ENCODE data around the gene COX17.

COX17 gene

DNA sequence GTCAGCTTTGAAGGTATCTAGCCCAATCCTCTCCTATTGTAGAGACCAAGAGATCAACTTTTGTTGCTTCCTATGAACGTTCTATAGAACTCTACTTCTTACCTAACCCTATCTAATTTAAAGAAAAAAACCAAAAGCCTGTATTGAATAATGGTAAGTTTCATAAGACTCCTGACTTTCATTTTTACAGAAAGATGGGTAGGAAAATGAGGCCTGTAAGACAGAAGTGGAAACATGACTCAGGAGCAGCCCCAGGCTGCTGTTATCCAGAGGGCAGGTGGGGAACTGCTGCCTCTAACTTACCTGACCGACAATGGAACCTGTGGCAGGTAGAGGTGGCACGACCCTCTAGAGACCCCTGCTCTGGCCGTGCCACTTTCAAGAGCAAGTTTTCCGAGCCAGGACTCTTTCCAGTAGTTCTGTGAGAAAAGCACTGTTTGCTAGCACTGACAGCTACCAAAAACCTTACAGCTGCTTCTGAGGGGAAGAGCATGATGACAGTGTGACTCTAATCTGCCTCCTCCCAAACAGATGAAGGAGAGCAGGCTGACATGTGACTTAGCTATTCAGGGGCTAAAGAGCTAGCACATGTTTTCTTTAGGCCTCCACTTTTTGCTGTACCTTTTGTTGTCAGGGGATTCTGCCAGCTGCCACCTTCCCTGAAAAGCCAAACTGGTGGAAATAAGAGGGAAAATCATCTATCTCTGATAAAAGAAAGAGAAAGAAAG lies 34.3 kb downstream of the COX17 start:
- DNase-seq = no peak

GRCh38 chr3:119641416-119641815 lies 35.8 kb downstream of the COX17 start:
- DNase-seq = no peak

- no peak for DNase-seq
Observed at GRCh38 chr3:119639494-119640350, 37.5 kb downstream of the COX17 start.

DNA sequence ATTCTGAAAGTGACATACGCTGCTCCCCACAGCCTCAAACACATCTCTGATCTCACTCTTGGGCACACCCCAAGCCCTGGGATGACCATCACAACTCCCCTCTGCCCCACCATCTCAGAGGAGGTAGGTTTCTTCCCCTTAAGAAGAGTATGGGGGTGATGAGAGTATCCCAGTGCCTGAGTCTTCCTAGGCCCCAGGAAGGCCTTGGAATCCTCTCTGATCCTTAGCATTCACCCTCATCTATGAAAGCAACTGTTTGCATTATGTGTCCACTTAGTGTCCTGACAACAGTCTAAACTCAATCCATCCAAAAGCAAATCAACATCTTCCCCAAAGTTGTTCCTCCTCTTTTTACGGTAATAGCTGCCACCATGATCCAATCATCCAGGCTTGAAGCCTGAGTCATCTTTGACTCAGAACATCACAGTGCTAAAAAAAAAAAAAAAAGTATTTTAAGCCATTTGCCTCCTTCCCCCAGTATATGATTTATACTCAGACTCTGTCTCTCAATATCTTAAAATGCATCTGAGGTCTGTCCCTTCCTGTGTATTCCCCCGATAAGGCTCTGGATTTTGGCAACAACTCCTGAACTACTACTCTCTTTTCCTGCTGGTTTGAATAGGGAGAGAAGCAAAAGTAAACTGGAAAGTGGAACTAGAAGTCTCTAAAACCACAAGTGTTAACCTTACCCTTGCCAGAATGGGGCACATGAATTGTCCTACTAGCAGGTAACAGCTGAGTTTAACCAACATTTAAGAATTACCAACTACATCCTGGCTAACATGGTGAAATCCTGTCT lies 39.3 kb downstream of the COX17 start:
- no peak for DNase-seq

GRCh38 chr3:119636891-119637611 lies 40.2 kb downstream of the COX17 start:
- DNase-seq = no peak

DNA sequence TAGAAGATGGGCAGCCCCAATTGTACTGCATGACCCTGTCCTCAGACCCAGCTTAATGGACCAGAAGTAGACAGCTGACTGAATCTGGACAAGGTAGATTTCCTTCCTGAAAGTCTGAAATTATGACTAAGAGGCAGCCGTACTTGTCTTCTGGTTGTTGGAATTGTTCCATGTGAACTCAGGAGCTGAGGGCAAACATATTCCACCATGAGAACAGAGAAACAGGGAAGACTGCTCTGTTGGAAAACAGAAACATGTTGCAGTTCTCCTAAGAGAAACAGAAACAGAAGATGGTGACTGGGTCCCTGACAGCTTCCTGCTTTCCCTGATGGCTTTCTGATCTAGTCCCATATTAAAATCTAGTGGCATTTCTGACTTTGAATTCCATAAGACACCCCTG lies 41.0 kb downstream of the COX17 start:
- no peak for DNase-seq

- no peak for DNase-seq
Observed at GRCh38 chr3:119635719-119636118, 41.5 kb downstream of the COX17 start.

DNA sequence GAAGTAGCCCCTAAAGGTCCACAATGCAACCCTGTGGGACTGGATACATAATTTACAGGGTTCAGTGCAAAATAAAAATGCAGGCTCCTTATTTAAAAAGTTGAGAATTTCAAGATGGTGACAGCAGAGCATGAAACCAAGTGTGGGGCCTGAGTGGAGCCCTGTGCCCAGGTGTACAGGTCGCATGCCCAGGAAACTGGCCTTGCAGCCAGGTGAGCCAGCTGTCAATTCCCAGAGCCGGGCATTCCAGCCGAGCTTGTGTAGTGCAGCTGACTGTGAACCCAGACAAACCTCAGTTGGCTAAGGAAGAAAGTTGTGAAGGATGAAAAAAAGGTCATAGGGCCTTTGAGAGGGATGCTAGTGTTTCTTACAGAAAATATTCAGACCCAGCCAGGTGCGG lies 44.4 kb downstream of the COX17 start:
- no peak for DNase-seq

DNA sequence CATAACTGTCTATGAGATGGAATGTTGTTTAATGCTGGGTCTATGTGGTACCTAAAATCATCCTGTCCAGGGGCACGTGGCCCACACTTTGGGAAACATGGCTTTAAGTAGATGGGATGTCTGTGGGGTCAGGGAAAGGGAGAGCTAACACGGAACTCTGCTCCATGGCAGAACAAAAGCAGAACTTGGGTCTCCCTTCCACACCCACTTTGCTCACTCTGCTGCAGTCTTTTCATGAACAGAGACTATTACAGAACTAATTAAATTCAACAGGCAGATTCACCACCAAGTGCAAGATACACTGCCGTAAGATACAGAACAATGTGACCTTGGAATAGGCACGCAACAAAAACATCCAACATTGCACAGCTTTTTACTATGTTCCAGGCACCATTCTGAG lies 45.0 kb downstream of the COX17 start:
- no peak for DNase-seq

DNA sequence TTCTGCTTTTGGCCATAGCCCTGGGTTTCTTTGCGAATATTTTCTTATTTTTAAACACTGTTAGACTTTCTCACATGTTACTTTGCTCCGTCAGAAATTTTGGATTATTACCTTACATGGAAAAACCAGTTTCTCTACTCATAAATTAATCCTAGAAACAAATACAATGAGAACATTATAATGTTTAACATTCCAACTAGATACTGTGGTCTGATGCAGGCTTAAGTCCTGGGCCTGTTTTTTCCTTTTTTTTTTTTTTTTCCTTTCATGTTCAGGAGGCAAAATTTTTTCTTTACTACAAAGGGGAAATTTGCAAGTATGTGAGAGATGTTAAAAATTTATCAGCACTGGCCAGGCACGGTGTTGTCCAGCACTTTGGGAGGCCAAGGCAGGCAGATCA lies 45.7 kb downstream of the COX17 start:
- DNase-seq = no peak

GRCh38 chr3:119630880-119631329 lies 46.3 kb downstream of the COX17 start:
- no peak for DNase-seq

DNA sequence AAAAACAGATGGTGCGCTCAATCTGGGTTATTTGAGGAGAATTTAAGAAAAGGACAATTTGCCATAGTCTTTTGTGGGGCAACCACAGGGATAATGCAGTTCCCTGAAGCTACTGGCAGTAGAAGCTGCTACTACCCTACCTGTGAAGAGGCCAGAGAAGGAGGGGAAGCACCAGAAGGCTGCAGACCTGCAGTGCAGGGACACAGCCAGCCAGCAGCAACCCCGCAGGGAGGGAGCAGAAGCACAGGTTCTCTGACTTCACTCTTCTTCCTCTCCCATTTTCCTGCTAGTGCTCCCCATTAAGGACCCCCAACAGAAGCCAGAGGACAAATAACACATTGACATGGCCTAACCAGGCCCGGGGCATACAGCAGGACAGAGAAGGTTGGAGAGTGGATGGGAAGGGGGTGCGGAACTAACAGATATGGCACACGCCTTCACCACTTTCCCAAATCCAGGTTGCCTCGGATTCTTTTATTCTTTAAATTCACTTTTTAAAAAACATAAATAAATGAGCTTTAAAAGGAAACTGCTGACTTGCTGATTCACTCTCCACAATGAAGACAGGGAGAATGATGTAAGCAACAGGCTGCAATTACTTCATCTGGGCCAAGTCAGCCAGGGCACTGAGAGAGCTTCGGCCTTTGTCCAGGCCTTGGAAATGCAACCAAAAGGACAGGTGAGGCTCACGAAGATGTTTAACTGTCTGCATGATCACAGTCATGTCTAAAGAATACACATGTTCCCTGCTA lies 46.9 kb downstream of the COX17 start:
- no peak for DNase-seq

DNA sequence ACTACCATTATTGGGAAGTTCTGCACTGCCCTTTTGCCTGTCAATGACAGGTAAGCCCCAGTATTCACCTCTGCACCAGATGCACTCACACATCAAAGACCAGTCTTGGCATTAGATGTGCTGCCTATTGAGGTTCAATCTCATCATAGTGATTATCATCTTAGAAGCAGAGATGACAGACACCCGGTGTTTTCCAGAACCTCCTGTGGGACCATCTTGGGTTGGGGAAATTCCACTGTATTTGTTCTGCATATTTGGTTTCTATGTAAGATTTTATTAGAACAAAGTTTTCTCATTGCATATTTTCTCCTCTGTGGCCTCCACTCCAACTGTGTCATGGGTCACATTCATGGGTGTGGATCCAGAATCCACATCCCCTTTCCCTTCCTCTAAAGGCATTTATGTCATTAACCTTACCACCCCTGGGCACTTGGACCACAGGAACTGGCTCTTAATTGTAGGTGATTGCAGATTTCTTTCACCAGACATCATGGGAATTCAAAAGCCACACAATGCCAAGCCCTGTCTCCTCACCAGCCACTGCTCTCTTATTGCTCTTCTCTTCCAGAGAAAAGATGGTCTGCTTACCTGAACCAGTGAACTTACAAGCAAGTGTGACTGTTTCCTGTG lies 48.3 kb downstream of the COX17 start:
- no peak for DNase-seq

DNA sequence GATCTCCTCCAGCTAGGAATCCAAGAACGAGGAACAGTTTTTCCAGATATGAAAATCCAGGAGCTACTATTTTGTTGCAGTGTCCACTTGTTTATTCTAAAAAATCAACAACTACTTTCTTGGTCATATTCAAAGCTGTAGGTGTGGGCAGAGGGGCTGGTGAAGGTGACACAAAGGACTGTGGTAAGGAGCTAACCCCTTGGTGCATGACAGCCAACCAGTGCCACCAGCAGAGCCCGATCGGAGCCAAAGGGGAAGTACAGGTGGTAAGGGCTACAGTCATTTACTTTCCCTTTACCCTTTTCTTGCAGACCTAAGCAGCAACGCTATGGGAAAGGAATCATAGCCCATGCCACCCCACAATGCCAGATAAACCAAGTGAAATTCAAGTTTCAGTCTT lies 48.8 kb downstream of the COX17 start:
- no peak for DNase-seq

DNA sequence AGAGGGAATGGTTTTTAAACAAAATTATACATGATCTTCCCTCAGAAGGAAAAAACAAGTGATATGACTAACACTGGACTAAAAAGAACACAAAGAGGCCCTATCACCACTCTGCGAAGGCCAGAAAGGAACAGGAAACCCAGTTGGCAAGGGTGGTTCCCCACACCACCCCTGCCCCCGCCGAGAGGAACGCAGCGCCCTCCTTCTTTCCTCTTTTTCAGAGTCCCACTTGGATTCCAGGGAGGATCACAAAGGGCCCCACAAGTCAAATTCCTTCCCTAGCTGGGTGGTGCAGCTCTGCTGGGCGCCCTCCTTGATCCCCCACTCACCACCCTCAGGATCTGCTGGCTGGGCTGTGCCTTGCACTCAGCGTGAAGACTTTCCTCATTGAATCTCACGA lies 49.7 kb downstream of the COX17 start:
- no peak for DNase-seq

DNA sequence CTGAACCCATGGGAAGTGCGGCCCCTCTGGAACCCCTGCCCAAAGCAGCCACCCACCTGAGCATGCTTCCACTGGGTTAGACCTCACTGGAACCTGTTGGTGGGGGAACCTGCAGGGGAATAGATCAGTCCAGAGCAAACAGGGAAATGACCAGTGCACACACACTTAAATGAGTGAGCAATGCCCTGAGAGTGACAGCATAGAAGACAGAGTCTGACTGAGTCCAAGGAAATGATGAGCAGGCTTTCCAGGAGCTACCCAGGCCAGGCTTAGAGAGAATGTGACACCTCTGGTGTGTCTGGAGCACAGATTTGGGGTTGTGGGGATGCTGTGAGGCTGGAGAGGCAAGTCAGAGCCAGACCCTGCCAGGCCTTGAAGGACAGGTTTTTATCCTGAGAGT lies 51.0 kb downstream of the COX17 start:
- no peak for DNase-seq

DNA sequence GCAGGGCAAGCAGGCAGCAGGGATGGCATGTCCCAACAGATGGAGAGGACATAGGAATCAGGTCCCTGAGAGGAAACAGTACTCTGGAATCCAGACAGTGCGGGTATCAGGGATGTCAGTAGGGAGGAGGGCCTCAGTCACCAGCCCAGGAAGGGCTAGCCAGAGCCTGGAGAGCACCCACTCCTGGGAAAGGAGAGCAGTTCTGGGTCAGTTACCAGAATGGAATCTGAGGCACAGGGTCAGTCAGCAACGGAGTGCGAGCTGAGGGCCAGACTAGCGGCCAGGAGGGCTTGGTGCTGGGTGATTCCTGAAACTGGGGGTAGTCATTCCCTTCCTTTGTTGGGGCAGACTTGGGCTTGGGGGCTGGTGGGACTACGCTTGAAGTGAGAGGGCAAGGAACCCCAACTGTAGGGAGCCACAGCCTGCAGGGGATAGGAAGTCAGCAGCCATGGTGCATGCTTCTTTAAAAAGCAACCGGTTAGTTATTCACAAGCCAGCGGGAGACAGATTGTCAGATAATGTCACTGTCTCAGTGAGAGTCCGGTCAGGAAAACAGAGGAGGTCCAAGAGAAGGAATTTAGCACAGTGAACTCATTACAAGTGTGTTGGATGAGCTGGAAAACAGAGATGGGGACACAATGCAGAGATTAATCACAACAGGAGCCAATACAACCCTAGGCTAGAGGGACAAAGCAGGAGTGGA lies 51.6 kb downstream of the COX17 start:
- DNase-seq = no peak

- DNase-seq = no peak
Observed at GRCh38 chr3:119624002-119624720, 53.0 kb downstream of the COX17 start.

GRCh38 chr3:119620899-119621298 lies 56.3 kb downstream of the COX17 start:
- no peak for DNase-seq
